Measurements from ENCODE around the gene ZNF556.
A peak's percentile ranks its signal among the peaks of the same experiment; 100 is the strongest.

ZNF556 gene

GRCh38 chr19:2905918-2906519 is 38.9 kb downstream of the ZNF556 start:
- in situ Hi-C loops (cut with HindIII; ENCODE audit: low sequenced_read_pairs): no loop called here
- H3K4me3 ChIP-seq (ENCODE audit: low read depth, low read length): no peak overlapping the region
- DNase-seq (ENCODE audit: low read depth): no peak
- no peak for TF ChIP-seq CTCF (IDR thresholded peaks at IDR 0.05; ENCODE audit: low read depth, low read length, missing control alignments)

GRCh38 chr19:2906631-2907195 is 39.6 kb downstream of the ZNF556 start:
- DNase-seq (ENCODE audit: low read depth): no peak
- no peak overlapping the region for H3K4me3 ChIP-seq (ENCODE audit: low read depth, low read length)
- in situ Hi-C loops (cut with HindIII; ENCODE audit: low sequenced_read_pairs): no loop called here
- no peak for TF ChIP-seq CTCF (IDR thresholded peaks at IDR 0.05; ENCODE audit: low read depth, low read length, missing control alignments)

- in situ Hi-C loops (cut with HindIII; ENCODE audit: low sequenced_read_pairs): no loop called here
- no peak overlapping the region for H3K4me3 ChIP-seq (ENCODE audit: low read depth, low read length)
- TF ChIP-seq CTCF (IDR thresholded peaks at IDR 0.05; ENCODE audit: low read depth, low read length, missing control alignments): no peak
- DNase-seq (ENCODE audit: low read depth): no peak
Measured at GRCh38 chr19:2912306-2912705, 45.2 kb downstream of the ZNF556 start.

GRCh38 chr19:2917275-2918184 is 50.4 kb downstream of the ZNF556 start:
- TF ChIP-seq CTCF (IDR thresholded peaks at IDR 0.05; ENCODE audit: low read depth, low read length, missing control alignments): no peak
- in situ Hi-C loops (cut with HindIII; ENCODE audit: low sequenced_read_pairs): no loop called here
- no peak for DNase-seq (ENCODE audit: low read depth)
- no peak overlapping the region for H3K4me3 ChIP-seq (ENCODE audit: low read depth, low read length)

- no peak overlapping the region for H3K4me3 ChIP-seq (ENCODE audit: low read depth, low read length)
- no peak for TF ChIP-seq CTCF (IDR thresholded peaks at IDR 0.05; ENCODE audit: low read depth, low read length, missing control alignments)
- in situ Hi-C loops (cut with HindIII; ENCODE audit: low sequenced_read_pairs): no loop called here
- DNase-seq (ENCODE audit: low read depth): no peak
Measured at GRCh38 chr19:2922987-2923386, 55.9 kb downstream of the ZNF556 start.

GRCh38 chr19:2923510-2923909 is 56.4 kb downstream of the ZNF556 start:
- peak; percentile 59 for DNase-seq (ENCODE audit: low read depth)
- in situ Hi-C loops (cut with HindIII; ENCODE audit: low sequenced_read_pairs): no loop called here
- H3K4me3 ChIP-seq (ENCODE audit: low read depth, low read length): no peak overlapping the region
- no peak for TF ChIP-seq CTCF (IDR thresholded peaks at IDR 0.05; ENCODE audit: low read depth, low read length, missing control alignments)

All from astrocyte of the cerebellum (primary cell).